ENCODE results near the gene LGI2.

Gene LGI2

DNA sequence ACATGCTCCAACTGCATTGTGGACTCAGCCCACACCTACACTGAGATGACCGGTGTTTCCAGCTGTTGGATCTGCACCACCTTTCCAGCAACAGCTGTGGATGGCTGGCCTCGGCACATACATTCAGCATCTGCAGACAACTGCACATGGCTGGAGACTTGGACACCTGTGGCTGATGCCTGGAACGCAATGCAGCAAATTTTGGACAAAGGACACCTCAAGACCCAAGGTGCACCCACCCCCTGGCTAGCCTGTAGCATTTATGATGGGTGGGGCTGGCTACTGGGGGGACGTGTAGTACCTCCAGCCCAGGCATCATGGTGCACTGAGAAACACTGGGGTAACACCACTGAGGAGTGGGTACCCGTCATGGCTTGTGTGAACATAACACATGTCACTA, 60.6 kb downstream of the LGI2 start:
- no peak overlapping the region for H3K4me3 ChIP-seq (ENCODE audit: low read length)

DNA sequence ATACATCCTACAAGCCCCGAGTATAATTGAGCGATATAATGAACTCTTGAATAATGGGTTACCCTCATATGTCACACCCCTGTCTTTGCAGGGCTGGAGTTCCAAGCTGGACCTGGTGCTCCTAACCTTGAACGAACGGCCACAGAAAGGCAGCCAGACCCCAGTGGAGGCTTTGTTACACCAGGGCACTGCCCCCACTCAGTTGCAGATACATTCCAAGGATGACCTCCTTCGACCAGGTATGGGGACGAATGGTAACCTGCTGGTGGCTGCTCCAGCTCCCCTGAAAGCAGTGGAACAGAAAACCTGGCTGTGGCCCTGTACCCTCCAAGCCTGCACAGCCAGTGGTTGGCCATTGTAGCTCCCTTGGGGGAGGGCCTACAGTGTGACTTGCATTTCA, 61.3 kb downstream of the LGI2 start:
- no peak overlapping the region for H3K4me3 ChIP-seq (ENCODE audit: low read length)
- TF ChIP-seq ZNF274 (IDR thresholded peaks at IDR 0.05; ENCODE audit: low read depth, low read length) = no peak

More for the DNA sequence above, 60.6 kb downstream of the LGI2 start:
- no peak for TF ChIP-seq ZNF274 (IDR thresholded peaks at IDR 0.05; ENCODE audit: low read depth, low read length)

DNA sequence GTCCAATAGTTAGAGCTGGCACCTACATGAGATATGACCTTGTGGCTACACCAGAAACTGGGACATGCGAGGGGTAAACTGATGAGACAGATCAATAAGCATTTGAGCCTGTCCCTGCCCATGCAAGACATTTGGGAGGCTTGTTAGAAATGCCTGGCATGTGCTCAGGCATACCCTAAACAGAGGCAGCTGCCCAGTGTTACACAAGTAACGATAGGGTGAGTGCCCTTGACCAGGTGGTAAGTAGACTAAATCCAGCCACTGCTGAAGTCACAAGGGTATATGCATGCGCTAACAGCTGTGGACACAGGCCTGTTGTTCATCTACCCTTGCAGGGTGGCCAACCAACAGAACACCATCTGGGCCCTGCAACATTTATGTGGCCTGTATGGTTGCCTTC, 61.8 kb downstream of the LGI2 start:
- H3K4me3 ChIP-seq (ENCODE audit: low read length) = no peak overlapping the region
- no peak for TF ChIP-seq ZNF274 (IDR thresholded peaks at IDR 0.05; ENCODE audit: low read depth, low read length)

DNA sequence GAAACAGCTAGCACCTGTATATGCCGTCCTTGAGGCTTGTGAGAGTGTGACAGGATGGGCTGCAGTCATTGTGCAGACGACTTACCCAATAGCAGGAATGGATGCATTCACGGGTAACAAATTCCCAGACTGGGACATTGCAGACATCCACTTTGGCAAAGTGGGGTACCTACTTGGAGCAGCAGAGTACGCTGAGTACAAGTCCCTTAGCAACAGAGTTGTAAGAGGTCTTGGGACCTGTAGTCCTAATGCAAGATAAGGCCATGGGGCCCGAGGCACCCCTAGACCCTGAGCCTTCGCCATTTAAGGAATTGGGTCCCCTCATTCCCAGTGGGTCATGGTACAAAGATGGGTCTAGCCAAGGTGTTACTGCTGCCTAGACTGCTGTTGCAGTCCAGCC, 62.5 kb downstream of the LGI2 start:
- H3K4me3 ChIP-seq (ENCODE audit: low read length) = no peak overlapping the region
- TF ChIP-seq ZNF274 (IDR thresholded peaks at IDR 0.05; ENCODE audit: low read depth, low read length) = no peak

DNA sequence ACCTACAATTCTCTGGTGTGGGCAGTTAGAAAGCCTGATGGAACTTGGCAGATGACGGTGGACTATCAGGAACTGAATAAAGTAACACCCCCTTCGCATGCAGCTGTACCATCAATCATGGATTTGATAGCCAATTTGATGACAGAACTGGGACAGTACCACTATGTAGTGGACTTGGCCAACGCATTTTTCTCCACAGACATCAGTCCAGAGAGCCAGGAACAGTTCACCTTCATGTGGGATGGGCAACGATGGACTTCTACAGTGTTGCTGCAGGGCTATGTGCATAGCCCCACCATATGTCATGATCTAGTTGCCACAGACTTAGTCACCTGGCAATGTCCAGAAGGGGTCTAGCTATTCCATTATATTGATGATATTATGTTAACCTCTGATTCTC, 63.4 kb downstream of the LGI2 start:
- TF ChIP-seq ZNF274 (IDR thresholded peaks at IDR 0.05; ENCODE audit: low read depth, low read length) = no peak
- no peak overlapping the region for H3K4me3 ChIP-seq (ENCODE audit: low read length)

DNA sequence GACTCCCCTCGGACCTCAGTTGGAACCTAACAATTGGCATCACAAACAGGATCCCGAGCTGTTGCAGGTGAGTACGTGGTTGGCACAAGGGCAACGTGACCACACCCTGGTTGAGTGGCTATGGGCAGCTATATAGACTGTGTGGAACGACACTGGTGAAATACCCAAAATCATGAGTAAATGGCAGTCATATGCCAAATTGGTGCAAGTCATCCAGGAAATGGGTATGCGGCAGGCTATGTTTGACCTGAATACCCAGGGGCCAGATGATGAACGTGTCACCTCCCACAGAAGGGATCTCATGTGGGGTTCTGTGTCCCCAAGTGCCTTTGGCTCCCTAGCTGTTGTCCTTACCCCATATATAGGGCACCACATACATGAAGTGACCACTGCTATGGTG, 64.7 kb downstream of the LGI2 start:
- H3K4me3 ChIP-seq (ENCODE audit: low read length) = no peak overlapping the region
- TF ChIP-seq ZNF274 (IDR thresholded peaks at IDR 0.05; ENCODE audit: low read depth, low read length) = no peak

DNA sequence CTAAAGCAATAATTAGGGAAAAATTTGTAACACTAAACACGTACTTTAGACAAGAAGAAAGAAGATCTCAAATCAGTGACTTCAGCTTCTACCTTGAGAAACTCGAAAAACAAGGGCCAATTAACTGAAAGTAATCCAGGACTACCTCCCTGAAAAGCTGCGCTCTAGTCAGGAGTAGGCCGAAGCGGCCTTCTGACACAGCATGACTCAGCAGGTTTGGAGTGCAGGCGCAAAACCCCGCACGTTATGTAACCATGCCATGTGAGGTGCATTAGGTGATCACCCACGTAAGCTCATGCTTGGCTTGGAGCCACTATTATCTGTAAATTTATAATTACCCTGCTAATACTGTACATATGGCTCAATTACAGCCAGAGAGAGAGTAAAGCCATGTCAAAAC, 65.1 kb downstream of the LGI2 start:
- no peak for TF ChIP-seq ZNF274 (IDR thresholded peaks at IDR 0.05; ENCODE audit: low read depth, low read length)
- H3K4me3 ChIP-seq (ENCODE audit: low read length) = no peak overlapping the region

DNA sequence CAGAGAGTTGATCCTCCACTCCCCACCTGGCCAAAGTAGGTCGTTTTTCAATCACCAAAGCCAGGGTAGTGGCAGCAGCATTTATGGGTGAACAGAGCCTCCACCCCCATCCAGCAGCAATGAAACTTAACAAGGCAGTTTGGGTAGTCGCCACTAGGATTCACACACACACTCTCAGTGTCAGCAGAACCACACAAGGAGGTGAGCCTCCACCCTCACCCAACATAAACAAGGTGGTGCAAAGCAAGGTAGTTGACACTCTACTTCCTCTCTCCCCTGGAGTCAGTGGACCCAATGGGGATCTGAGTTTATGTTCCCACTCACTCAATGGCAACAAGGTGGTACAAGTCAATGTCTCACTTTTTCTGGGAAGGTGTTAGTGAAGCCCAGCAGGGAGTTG, 67.5 kb downstream of the LGI2 start:
- TF ChIP-seq ZNF274 (IDR thresholded peaks at IDR 0.05; ENCODE audit: low read depth, low read length) = no peak
- H3K4me3 ChIP-seq (ENCODE audit: low read length) = no peak overlapping the region

DNA sequence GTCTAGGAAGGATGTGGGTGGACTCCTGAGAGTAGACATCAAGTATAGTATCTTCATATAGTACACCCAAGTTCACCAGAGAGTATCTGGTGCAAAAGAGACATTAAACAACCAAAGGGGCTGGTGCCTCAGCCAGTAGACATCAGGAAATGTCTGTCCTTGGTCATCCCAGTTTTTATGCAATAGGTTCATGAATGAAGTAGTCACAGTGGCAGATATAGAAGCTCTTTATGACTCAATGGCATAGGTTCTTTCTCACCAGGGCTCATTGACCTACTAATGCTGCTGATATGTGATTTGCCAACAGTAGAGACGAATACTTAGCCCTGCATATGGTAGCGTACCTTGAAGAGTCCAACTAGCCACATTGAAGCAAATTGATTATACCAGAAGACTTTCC, 72.9 kb downstream of the LGI2 start:
- no peak for TF ChIP-seq ZNF274 (IDR thresholded peaks at IDR 0.05; ENCODE audit: low read depth, low read length)
- H3K4me3 ChIP-seq (ENCODE audit: low read length) = no peak overlapping the region

DNA sequence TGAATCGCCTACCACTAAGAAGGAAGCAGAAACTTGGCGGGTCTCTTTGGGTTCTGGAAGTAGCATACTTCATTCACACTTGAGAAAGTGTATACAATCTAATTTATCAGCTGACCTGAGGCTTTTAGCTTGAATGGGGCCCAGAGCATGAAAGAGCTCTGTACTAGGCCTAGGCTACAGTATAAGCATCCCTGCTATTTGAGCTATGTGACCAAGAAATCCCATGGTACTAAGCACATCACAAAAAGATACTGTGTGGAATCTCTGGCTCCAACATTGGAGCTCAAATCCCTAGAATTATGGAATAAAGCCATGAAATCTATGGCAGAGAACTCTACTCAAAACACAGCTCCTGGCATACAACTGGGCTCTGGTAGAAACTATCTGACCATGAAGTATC, 74.0 kb downstream of the LGI2 start:
- no peak overlapping the region for H3K4me3 ChIP-seq (ENCODE audit: low read length)
- no peak for TF ChIP-seq ZNF274 (IDR thresholded peaks at IDR 0.05; ENCODE audit: low read depth, low read length)

DNA sequence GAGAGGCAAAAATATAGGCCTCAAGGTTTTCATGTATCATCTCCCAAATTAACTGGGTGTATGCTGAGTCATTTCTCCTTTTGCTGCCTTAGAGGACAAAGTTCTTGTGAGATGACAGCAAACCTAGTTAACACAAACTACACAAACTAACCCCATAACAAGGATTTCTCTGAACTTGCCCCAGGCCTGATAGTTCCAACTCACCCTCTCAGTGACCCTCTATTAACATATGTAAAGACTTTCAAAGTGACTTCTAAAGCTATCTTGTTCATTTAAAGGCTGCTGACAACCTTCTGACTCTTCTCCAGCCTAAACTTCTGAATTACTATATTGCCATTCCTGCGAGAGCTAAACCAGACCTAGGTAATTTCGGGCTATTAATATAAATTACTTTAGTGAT, 74.7 kb downstream of the LGI2 start:
- no peak for TF ChIP-seq ZNF274 (IDR thresholded peaks at IDR 0.05; ENCODE audit: low read depth, low read length)
- H3K4me3 ChIP-seq (ENCODE audit: low read length) = no peak overlapping the region

DNA sequence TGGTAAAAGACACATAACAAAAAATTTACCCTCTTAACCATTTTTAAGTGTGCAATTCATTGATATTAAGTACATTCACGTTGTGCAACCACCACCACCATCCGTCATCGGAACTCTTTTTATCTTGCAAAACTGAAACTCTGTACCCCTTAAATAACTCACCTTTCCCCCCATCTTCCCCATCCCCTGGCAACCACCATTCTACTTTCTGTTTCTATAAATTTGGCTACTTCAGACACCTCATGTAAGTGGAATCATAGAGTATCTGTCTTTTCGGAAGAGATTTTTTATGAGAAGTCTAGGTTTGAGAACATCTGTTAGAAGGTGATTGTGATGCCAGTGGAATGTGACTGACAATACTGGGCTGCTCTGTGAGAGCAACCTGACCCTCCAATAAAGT, 78.1 kb downstream of the LGI2 start:
- TF ChIP-seq ZNF274 (IDR thresholded peaks at IDR 0.05; ENCODE audit: low read depth, low read length) = no peak

DNA sequence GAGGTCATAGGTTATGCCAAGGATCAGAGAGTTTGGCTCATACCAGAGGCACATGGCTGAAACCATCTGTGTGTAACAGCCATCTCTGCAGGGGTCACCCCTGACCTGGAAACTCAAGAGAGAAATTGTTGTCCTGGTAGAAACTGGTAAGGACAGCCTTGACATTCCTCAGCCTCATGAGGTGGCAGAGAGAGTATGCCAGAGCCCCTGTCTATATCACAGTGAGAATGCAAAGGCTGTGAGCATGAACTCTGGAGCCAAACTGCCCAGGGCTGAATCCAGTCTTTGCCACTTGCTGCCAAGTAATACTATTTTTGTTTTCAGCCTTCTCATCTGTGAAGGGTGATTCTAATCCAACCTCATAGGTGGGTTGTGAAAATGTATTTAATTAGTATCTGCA, 80.8 kb downstream of the LGI2 start:
- H3K4me3 ChIP-seq (ENCODE audit: low read length) = no peak overlapping the region
- no peak for TF ChIP-seq ZNF274 (IDR thresholded peaks at IDR 0.05; ENCODE audit: low read depth, low read length)

More for the DNA sequence above, 78.1 kb downstream of the LGI2 start:
- no peak overlapping the region for H3K4me3 ChIP-seq (ENCODE audit: low read length)

Data from GM08714 (cell line).